H1 (cell line): ENCODE measurements around the gene NACAD. TPM values are rescaled to one million over a fixed set of nuclear protein-coding genes. Genes with fewer than 3 reads are reported as not detected.

Experiments used
- CTCF ChIA-PET: fragments of 300-600 bp; sonication (Branson Sonifier 250); formaldehyde crosslinking; loops from one replicate; lab custom pipeline; 2021; ENCODE audit not compliant: partially characterized antibody; lab: Charles Lee
- POLR2A ChIA-PET: fragments of 300-600 bp; sonication (Branson Sonifier 250); formaldehyde crosslinking; loops from one replicate; lab custom pipeline; 2021; ENCODE audit warnings: inconsistent platforms; ENCODE audit not compliant: partially characterized antibody; lab: Charles Lee
- DNase-seq, 2 experiments: peaks; one replicate each; pipeline versions ENCODE4 v3.0.0 to v3.0.0-alpha.2; 2010 to 2022; ENCODE audit warnings: low spot score in 2 of 2, low read depth in 1 of 2, mixed read lengths in 1 of 2
- FAIRE-seq: peaks from 2 replicates; lab custom pipeline; 2011; peaks lifted over from hg19 to GRCh38; lab: Jason Lieb, UNC
- H2AFZ ChIP-seq: 2 replicates; pipeline ENCODE4 v1.8.1; 2012; ENCODE audit warnings: low read length, inconsistent platforms
- H2AK5ac ChIP-seq: 2 replicates; pipeline ENCODE4 v1.6.1; 2013; ENCODE audit warnings: low read depth, low read length
- H2BK120ac ChIP-seq: replicated peaks from 2 replicates; pipeline ENCODE3; 2013; ENCODE audit warnings: low read depth, low read length, inconsistent platforms
- H2BK12ac ChIP-seq: 2 replicates; pipeline ENCODE4 v1.6.1; 2013; ENCODE audit warnings: low read depth, low read length
- H2BK15ac ChIP-seq: 2 replicates; pipeline ENCODE4 v1.6.1; 2013; ENCODE audit warnings: low read length
- H2BK20ac ChIP-seq: 2 replicates; pipeline ENCODE4 v1.6.1; 2013; ENCODE audit warnings: low read length
- H2BK5ac ChIP-seq: 2 replicates; pipeline ENCODE4 v1.6.1; 2013; ENCODE audit warnings: low read depth, low read length
- H3K14ac ChIP-seq: 2 replicates; pipeline ENCODE4 v1.6.1; 2013; ENCODE audit warnings: inconsistent platforms; ENCODE audit not compliant: insufficient read length
- H3K18ac ChIP-seq: 2 replicates; pipeline ENCODE4 v1.6.1; 2013; ENCODE audit warnings: low read length; ENCODE audit errors: extremely low read depth
- H3K23ac ChIP-seq: 2 replicates; pipeline ENCODE4 v1.6.1; 2013; ENCODE audit warnings: inconsistent platforms; ENCODE audit not compliant: insufficient read length
- H3K23me2 ChIP-seq: 2 replicates; pipeline ENCODE4 v1.6.1; 2013; ENCODE audit warnings: low read depth, low read length
- H3K27ac ChIP-seq: 2 replicates; pipeline ENCODE4 v1.6.1; 2011; ENCODE audit warnings: low read depth, low read length, inconsistent platforms
- H3K27me3 ChIP-seq, 4 experiments: replicated peaks in 1 of 4; 1 replicate in 1 of 4; 2 replicates in 3 of 4; pipeline versions ENCODE4 v1.6.1 to v1.8.1; 2011 to 2013; ENCODE audit warnings: low read length in 3 of 4, mild to moderate bottlenecking in 3 of 4, inconsistent platforms in 2 of 4, mixed read lengths in 2 of 4, moderate library complexity in 1 of 4; ENCODE audit not compliant: control insufficient read depth in 3 of 4, insufficient read depth in 3 of 4; ENCODE audit errors: extremely low read depth in 1 of 4
- H3K36me3 ChIP-seq, 4 experiments: 2 replicates each; pipeline versions ENCODE4 v1.6.1 to v1.8.1; 2011 to 2013; ENCODE audit warnings: mild to moderate bottlenecking in 4 of 4, low read length in 3 of 4, moderate library complexity in 2 of 4, control low read depth in 1 of 4, inconsistent platforms in 1 of 4; ENCODE audit not compliant: insufficient read depth in 4 of 4, control insufficient read depth in 2 of 4
- H3K4ac ChIP-seq: replicated peaks from 2 replicates; pipeline ENCODE3; 2013; ENCODE audit warnings: low read length, low read depth, mixed read lengths, inconsistent platforms; ENCODE audit not compliant: insufficient read length
- H3K4me1 ChIP-seq, 4 experiments: replicated peaks in 1 of 4; 1 replicate in 1 of 4; 2 replicates in 3 of 4; pipeline versions ENCODE4 v1.6.1 to v1.8.1; 2011 to 2013; ENCODE audit warnings: low read length in 3 of 4, inconsistent platforms in 2 of 4, mixed read lengths in 1 of 4; ENCODE audit not compliant: insufficient read depth in 4 of 4, control insufficient read depth in 3 of 4
- H3K4me2 ChIP-seq, 2 experiments: 2 replicates each; pipeline versions ENCODE4 v1.6.1 to v1.8.1; 2011 to 2013; ENCODE audit warnings: low read depth in 2 of 2, low read length in 2 of 2, control low read depth in 1 of 2, inconsistent platforms in 1 of 2, mild to moderate bottlenecking in 1 of 2; ENCODE audit not compliant: insufficient read depth in 1 of 2
- H3K4me3 ChIP-seq, 4 experiments: fragments of 200-600, 300-600 bp in 1 of 4; sonication (generic), shearing (Covaris generic), sonication (Bioruptor Twin) in 1 of 4; 2 replicates each; pipeline versions ENCODE4 v1.5.1 to v1.8.1; 2011 to 2016; ENCODE audit warnings: low read length in 4 of 4, low read depth in 3 of 4, control low read depth in 2 of 4, inconsistent platforms in 2 of 4, mild to moderate bottlenecking in 2 of 4, mixed read lengths in 1 of 4, moderate library complexity in 1 of 4; ENCODE audit not compliant: insufficient read depth in 2 of 4; ENCODE audit errors: extremely low read depth in 1 of 4
- H3K56ac ChIP-seq: replicated peaks from 2 replicates; pipeline ENCODE3; 2013; ENCODE audit warnings: low read depth, mild to moderate bottlenecking, mixed read lengths, low read length, inconsistent platforms; ENCODE audit not compliant: insufficient read length
- H3K79me1 ChIP-seq: 2 replicates; pipeline ENCODE4 v1.6.1; 2013; ENCODE audit warnings: low read depth, low read length, control low read depth
- H3K79me2 ChIP-seq, 2 experiments: 2 replicates each; pipeline versions ENCODE4 v1.6.1 to v1.8.1; 2012 to 2013; ENCODE audit warnings: low read length in 2 of 2, mild to moderate bottlenecking in 2 of 2, inconsistent platforms in 1 of 2; ENCODE audit not compliant: insufficient read depth in 2 of 2, control insufficient read depth in 1 of 2
- H3K9ac ChIP-seq, 4 experiments: replicated peaks in 1 of 4; 1 replicate in 1 of 4; 2 replicates in 3 of 4; pipeline versions ENCODE4 v1.6.1 to v1.8.1; 2011 to 2013; ENCODE audit warnings: low read depth in 3 of 4, low read length in 3 of 4, control low read depth in 2 of 4, mild to moderate bottlenecking in 2 of 4, moderate library complexity in 2 of 4, inconsistent platforms in 1 of 4; ENCODE audit errors: extremely low read depth in 1 of 4
- H3K9me3 ChIP-seq, 2 experiments: 2 replicates each; pipeline versions ENCODE4 v1.6.1 to v1.8.1; 2012 to 2013; ENCODE audit warnings: mild to moderate bottlenecking in 2 of 2, moderate library complexity in 2 of 2, control low read depth in 1 of 2, inconsistent platforms in 1 of 2, low read depth in 1 of 2, low read length in 1 of 2, mixed read lengths in 1 of 2; ENCODE audit not compliant: insufficient read depth in 2 of 2
- H4K20me1 ChIP-seq, 2 experiments: replicated peaks in 1 of 2; 2 replicates each; pipeline versions ENCODE3 to v1.8.1; 2011 to 2013; ENCODE audit warnings: inconsistent platforms in 2 of 2, low read length in 2 of 2, mild to moderate bottlenecking in 1 of 2; ENCODE audit not compliant: insufficient read depth in 2 of 2, control insufficient read depth in 1 of 2
- H4K5ac ChIP-seq: 2 replicates; pipeline ENCODE4 v1.6.1; 2013; ENCODE audit warnings: low read length, low read depth, mixed read lengths, inconsistent platforms; ENCODE audit not compliant: insufficient read length
- H4K8ac ChIP-seq: 2 replicates; pipeline ENCODE4 v1.8.0; 2013; ENCODE audit warnings: mild to moderate bottlenecking, moderate library complexity, low read length, inconsistent platforms; ENCODE audit not compliant: insufficient read depth; ENCODE audit errors: extremely low read depth
- H4K91ac ChIP-seq: replicated peaks from 2 replicates; pipeline ENCODE3; 2013; ENCODE audit warnings: low read length, mixed read lengths, inconsistent platforms; ENCODE audit not compliant: insufficient read length
- KDM5A ChIP-seq: fragments of 200-600 bp; IDR thresholded peaks from 2 replicates; pipeline ENCODE4 v1.7.1; 2012; ENCODE audit warnings: mild to moderate bottlenecking, low read length, inconsistent platforms, mixed read lengths
- RNF2 ChIP-seq: fragments of 200-900, 300-1000 bp; sonication (generic); IDR thresholded peaks from 2 replicates; pipeline ENCODE4 v1.7.1; 2016; ENCODE audit warnings: borderline replicate concordance, low read depth, mild to moderate bottlenecking, antibody characterized with exemption, low read length; ENCODE audit not compliant: poor library complexity, severe bottlenecking; ENCODE audit errors: missing control alignments
- SIRT6 ChIP-seq: IDR thresholded peaks from one replicate; pipeline ENCODE4 v1.7.1; 2012; ENCODE audit warnings: low read length, inconsistent platforms
- SP1 ChIP-seq: IDR thresholded peaks from 2 replicates; pipeline ENCODE4 v1.6.1; 2011; ENCODE audit warnings: low read depth, low read length
- SUZ12 ChIP-seq: fragments of 200-600 bp; sonication (generic); IDR thresholded peaks from 2 replicates; pipeline ENCODE4 v1.6.1; 2012; ENCODE audit warnings: mild to moderate bottlenecking, inconsistent platforms, low read length, moderate library complexity, mixed read lengths
- WGBS, 2 experiments: shearing (Covaris generic) in 1 of 2; methylation state at CpG; one replicate each; pipeline versions ENCODE4 v1.1.6 to v1.1.7; 2013 to 2015; ENCODE audit warnings: low lambda C conversion rate in 2 of 2, mixed read lengths in 2 of 2, inconsistent platforms in 1 of 2, low coverage in 1 of 2, missing lambda C conversion rate in 1 of 2; ENCODE audit not compliant: insufficient replicate concordance in 2 of 2, insufficient coverage in 1 of 2, insufficient read length in 1 of 2; ENCODE audit errors: extremely low coverage in 1 of 2, missing lambda C conversion rate in 1 of 2; 5-methylcytosine and 5-hydroxymethylcytosine counted together
- polyA plus RNA-seq, 7 experiments: library from polyadenylated mRNA; depleted of rRNA in 3 of 7; stranded (reverse) in 5 of 7; unstranded in 2 of 7; fragments of >200 nt in 5 of 7; fragments of 200-250 nt in 2 of 7; gene quantifications; 1 replicate in 5 of 7; 2 replicates in 1 of 7; 4 replicates in 1 of 7; pipeline versions ENCODE4 v1.2.1 to v1.2.3, GENCODE V29; 2011 to 2013; ENCODE audit warnings: missing spikeins in 2 of 7, mixed read lengths in 2 of 7
- total RNA-seq: library from RNA; stranded (reverse); fragmentation: NEBNext Ultra II Directional; extraction: Animal tissue kit (Norgen Biotek cat#: 25700); gene quantifications from 2 replicates; pipeline ENCODE4 v1.2.1, GENCODE V29; 2021
- TF ChIP-seq, protein P1 (sequence below): IDR thresholded peaks from 2 replicates; pipeline ENCODE4 v1.6.1; 2011; ENCODE audit warnings: low read length, improper control_type of control experiment

The NACAD gene
- total and polyA plus RNA-seq, 2 of the 8 experiments (the other 6 are each of a cell fraction or from before 2014, with no cell fraction given), result 1.3 to 6.0 TPM

DNA sequence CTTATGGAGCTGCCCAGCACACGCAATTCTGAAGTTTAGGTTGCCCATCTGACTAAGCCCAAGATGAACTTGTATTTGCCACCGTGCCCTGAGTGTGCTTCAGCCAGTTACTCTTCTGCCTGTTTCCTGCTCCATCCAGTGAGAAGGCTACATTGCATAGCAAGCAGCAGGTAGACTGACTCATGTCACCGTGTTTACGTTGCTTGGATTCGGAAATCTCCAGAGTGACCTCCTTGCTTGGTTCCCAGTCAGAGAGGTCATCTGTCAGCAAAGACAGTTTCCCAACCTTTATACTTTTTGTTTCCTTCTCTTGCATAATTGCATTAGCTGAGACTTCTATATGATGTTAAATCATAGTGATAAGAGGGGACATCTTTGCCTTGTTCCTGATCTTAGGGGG lies 30.9 kb downstream of the NACAD start:
- H3K23ac ChIP-seq, result no peak overlapping the region
- no peak overlapping the region for H3K4me2 ChIP-seq
- H3K36me3 ChIP-seq, result no peaks in the 10 kb centered on the region
- no peaks in the 10 kb centered on the region for H3K79me1 ChIP-seq
- no peak overlapping the region for H2AFZ ChIP-seq
- no peak overlapping the region for H3K56ac ChIP-seq
- ChIA-PET CTCF (no interaction called here), POLR2A (interaction anchor here (0.7 kb wide), 1 partner anchor 37 kb away, joined by 3 read pairs; no protein-coding TSS in a partner anchor)
- H2AK5ac ChIP-seq, result no peak overlapping the region
- H4K20me1 ChIP-seq, result peaks cover 0 to 5% of the 10 kb centered on the region in 2 experiments
- DNase-seq, result no peak
- no peaks in the 10 kb centered on the region for H3K23me2 ChIP-seq
- no peak overlapping the region for H2BK15ac ChIP-seq
- H3K4me3 ChIP-seq, result no peak overlapping the region
- no peaks in the 10 kb centered on the region for H3K9me3 ChIP-seq
- no peak overlapping the region for H2BK20ac ChIP-seq
- H2BK120ac ChIP-seq, result no peak overlapping the region
- H3K27me3 ChIP-seq, result no peaks in the 10 kb centered on the region
- TF ChIP-seq SUZ12 (no peak), RNF2 (no peak), SP1 (no peak), KDM5A (no peak), SIRT6 (no peak)
- TF ChIP-seq, protein P1, sequence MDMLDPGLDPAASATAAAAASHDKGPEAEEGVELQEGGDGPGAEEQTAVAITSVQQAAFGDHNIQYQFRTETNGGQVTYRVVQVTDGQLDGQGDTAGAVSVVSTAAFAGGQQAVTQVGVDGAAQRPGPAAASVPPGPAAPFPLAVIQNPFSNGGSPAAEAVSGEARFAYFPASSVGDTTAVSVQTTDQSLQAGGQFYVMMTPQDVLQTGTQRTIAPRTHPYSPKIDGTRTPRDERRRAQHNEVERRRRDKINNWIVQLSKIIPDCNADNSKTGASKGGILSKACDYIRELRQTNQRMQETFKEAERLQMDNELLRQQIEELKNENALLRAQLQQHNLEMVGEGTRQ, result no peak
- H3K14ac ChIP-seq, result no peak overlapping the region
- no peak overlapping the region for H4K8ac ChIP-seq
- H3K4me1 ChIP-seq, result no peaks in the 10 kb centered on the region
- peaks cover 0 to 3% of the 10 kb centered on the region in 2 experiments; a peak in 1 of 4 replicates for H3K79me2 ChIP-seq
- no peak overlapping the region for H3K4ac ChIP-seq
- no peak for FAIRE-seq
- H3K18ac ChIP-seq, result no peak overlapping the region
- H2BK5ac ChIP-seq, result no peak overlapping the region
- WGBS, 2 experiments, result 92% methylated on average over 5 of the region's 5 CpGs; no CpG with 5 or more reads in 1 of the 2 experiments
- H3K27ac ChIP-seq, result no peak overlapping the region
- H4K91ac ChIP-seq, result no peak overlapping the region
- no peak overlapping the region for H2BK12ac ChIP-seq
- H3K9ac ChIP-seq, result no peak overlapping the region
- no peak overlapping the region for H4K5ac ChIP-seq
